ENCODE results near the gene ACP7.

DNA sequence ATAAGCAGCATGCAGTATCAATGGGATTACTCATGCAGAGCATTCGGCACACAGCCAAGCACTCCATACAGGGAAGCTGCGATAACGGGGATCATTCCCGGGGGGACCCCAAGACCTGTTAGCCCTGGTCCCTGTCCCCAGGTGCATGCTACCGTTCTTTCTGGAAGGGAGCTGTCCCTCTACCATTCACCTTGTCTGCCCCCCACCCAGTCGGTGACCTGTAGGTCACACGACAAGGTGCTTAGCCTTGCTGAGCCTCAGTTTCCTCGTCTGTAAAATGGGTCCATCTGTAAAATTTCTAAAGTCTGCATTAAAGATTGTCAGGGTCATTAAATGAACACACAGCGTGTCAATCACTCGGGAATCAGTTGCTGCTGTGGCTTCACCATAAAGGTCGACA, 6.8 kb upstream of the ACP7 start:
- TF ChIP-seq, protein P1, sequence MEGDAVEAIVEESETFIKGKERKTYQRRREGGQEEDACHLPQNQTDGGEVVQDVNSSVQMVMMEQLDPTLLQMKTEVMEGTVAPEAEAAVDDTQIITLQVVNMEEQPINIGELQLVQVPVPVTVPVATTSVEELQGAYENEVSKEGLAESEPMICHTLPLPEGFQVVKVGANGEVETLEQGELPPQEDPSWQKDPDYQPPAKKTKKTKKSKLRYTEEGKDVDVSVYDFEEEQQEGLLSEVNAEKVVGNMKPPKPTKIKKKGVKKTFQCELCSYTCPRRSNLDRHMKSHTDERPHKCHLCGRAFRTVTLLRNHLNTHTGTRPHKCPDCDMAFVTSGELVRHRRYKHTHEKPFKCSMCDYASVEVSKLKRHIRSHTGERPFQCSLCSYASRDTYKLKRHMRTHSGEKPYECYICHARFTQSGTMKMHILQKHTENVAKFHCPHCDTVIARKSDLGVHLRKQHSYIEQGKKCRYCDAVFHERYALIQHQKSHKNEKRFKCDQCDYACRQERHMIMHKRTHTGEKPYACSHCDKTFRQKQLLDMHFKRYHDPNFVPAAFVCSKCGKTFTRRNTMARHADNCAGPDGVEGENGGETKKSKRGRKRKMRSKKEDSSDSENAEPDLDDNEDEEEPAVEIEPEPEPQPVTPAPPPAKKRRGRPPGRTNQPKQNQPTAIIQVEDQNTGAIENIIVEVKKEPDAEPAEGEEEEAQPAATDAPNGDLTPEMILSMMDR (IDR thresholded peaks at IDR 0.05; ENCODE audit: low read depth, low read length, poor library complexity, severe bottlenecking), result no peak
- no peak for TF ChIP-seq EZH2phosphoT487 (IDR thresholded peaks at IDR 0.05; ENCODE audit: borderline replicate concordance, low read length)
